AG09309 (cell line): ENCODE results near the gene SEC11A.
A peak's percentile ranks its signal among the peaks of the same experiment; 100 is the strongest.

Source experiments
- DNase-seq: peaks from one replicate; pipeline ENCODE4 v3.0.0-alpha.2; 2010; ENCODE audit warnings: low read depth
- H3K4me3 ChIP-seq: 2 replicates; pipeline ENCODE4 v1.5.1; 2011; ENCODE audit warnings: mild to moderate bottlenecking, low read depth, low read length, moderate library complexity; ENCODE audit not compliant: control insufficient read depth
- CTCF ChIP-seq: IDR thresholded peaks from 2 replicates; pipeline ENCODE4 v1.5.1; 2011; ENCODE audit warnings: mild to moderate bottlenecking, low read depth, low read length, inconsistent platforms; ENCODE audit not compliant: insufficient read depth, control insufficient read depth; ENCODE audit errors: missing control alignments

Gene SEC11A

GRCh38 chr15:84685304-84685703 is 30.6 kb downstream of the SEC11A start:
- no peak for TF ChIP-seq CTCF
- no peak overlapping the region for H3K4me3 ChIP-seq
- DNase-seq = peak; percentile 67

DNA sequence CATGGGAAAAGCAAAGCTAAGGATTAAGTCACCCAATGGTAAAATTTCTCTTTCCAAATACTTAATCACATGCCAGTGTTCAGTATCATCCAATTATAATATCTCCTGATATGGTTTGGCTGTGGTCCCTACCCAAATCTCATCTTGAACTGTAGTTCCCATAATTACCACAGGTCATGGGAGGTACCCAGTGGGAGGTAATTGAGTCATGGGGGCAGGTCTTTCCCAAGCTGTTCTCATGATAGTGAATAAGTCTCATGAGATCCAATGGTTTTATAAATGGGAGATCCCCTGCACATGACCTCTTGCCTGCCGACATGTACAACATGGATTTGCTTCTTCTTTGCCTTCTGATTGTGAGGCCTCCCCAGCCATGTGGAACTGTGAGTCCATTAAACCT is 31.8 kb downstream of the SEC11A start:
- no peak overlapping the region for H3K4me3 ChIP-seq
- DNase-seq = no peak
- TF ChIP-seq CTCF = no peak

DNA sequence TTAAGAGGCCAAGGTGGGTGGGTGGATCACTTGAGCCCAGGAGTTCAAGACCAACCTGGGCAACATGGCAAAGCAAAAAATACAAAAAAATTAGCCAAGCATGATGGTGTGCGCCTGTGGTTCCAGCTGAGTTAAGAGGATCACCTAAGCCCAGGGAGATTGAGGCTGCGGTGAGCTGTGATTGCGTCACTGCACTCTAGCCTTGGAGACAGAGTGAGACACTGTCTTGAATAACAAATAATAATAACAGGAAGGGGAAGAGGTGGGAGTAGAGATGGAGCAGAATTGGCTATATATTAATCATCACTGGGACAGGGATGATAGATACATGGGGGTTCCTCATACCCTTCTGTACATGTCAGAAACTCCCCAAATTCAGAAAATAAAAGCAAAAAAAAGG is 34.1 kb downstream of the SEC11A start:
- no peak overlapping the region for H3K4me3 ChIP-seq
- no peak for TF ChIP-seq CTCF
- no peak for DNase-seq

- TF ChIP-seq CTCF = no peak
- no peak overlapping the region for H3K4me3 ChIP-seq
- DNase-seq = peak; percentile 80
Measured at GRCh38 chr15:84671211-84671610, 44.7 kb downstream of the SEC11A start.

DNA sequence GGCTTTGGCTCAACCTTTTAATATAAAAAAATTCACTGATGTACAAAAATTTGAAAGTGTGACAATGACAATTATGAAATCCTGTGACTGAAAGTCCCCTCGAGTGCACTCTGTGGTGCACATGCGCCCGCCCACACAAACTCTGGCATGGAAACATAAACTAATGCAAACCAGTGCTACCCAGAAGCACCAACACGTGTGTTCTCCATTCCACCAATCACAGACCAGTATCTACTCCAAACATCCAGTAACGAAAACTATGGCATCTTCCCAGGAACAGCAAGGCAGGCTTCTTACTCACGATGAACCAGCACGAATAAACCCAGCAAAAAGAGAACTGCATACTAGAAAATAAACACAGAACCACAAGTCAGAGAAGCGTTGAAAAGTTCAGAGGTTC is 46.2 kb downstream of the SEC11A start:
- no peak for TF ChIP-seq CTCF
- DNase-seq = peak; percentile 90
- no peak overlapping the region for H3K4me3 ChIP-seq

DNA sequence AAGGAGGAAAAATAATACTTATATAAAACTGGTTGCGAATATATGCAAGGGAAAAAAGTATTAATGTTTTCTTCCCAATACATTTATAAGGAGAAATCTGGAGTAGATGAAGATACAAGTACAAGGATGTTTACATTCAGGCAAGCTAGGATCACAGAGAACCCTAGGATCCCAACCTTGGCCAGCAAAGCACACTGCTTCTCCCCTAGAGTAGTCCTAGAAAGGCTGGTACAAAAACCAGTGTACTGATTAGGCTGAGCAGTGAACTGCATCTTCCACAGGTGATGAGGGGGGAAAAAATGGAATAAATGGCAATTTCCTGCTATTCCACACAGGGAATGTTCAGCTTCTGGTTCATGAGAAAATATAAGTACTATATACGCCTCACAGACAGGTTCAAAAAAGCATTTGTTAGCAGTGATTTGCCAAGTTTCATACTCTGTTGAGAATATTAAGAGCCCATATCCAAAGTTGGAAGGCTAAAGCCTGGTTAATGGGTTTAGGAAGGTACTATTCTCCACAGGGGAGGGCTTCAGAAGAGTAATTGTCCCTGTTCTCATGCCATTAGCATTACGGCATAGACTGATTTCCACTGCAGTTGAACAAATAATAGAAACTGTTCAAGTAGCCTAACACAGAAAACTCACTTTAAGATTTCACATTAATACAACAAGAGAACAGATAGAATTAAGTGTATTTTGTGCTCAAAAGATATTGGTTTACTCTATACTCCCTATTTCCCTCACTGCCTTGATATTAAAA is 47.5 kb downstream of the SEC11A start:
- DNase-seq = no peak
- no peak for TF ChIP-seq CTCF
- H3K4me3 ChIP-seq = no peak overlapping the region
